GM04503 (cell line): Measurements from ENCODE around the gene FBXO15.

Source experiments
- DNase-seq: peaks from one replicate; pipeline ENCODE4 v3.0.0-alpha.2; 2012; ENCODE audit warnings: low read depth

FBXO15 gene

DNA sequence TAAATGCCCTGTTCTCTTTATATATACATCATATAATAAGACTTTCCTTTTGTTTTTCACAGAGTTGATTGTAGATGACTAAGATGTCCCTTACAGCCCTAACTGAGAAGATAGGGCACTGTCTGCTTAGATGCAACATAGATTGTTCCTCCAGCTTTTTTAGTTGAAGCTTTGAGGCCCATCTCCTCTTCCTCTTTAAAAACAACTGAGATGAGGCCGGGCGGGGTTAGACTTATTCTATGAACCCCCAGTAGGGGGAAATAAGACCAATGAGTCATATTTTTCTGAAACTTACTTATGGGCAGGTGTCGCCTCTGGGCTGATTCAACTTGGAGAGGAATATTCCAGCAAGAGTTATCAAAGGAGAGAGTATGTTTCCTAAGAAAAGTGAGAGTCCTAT is 84.6 kb downstream of the FBXO15 start:
- DNase-seq, result no peak

DNA sequence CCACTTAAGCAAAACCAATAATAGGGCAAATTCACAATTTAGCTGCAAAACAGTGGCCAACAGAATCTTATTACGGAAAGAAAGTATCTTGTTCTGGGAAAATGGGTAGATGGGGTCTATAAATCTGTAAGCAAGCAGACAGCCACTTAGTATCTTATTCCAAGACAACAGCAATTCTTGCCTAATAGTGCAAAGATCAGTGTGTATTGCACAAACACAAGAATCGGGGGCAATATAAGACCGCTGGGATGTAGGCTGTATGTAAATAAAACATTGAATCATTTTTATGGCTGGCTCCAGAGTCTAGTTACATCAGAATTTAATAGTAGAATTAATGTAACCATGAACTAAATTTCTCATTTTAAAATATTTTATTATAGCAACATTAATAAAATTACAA is 85.6 kb downstream of the FBXO15 start:
- DNase-seq, result no peak

DNA sequence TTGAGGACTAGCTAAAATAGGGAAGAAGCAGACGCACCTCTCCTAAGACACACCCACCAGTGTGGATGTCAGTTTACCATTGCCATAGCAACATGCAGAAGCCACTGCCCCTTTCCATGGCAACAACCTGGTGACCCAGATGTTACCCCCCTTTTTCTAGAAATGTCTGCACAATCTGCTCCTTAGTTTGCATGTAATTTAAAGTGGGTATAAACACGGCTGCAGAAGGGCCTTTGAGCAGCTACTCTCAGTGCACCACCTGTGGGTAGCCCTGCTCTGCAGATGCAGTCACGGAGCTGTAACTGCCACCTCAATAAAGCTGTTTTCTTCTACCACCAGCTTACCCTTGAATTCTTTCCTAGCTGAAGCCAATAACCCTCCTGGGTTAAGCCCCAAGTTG is 87.1 kb downstream of the FBXO15 start:
- no peak for DNase-seq

DNA sequence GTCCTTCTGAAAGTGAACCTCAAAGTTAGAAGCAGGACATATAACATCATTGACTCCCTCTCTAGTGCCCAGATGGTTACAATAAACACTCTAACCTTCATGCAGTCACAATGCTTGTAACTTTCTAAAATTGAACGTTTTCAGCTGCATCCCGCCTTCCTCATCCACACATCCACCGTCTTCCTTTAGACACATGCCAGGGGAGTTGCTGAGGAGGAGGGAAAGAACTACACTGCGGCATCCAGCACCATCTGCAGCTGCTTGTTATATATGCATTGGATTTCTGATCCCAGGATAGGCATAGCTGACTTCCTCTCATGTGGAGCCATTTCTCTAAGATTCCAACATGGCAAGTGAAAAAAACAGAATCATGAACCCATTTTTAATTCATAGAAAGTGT is 96.8 kb downstream of the FBXO15 start:
- DNase-seq, result no peak

DNA sequence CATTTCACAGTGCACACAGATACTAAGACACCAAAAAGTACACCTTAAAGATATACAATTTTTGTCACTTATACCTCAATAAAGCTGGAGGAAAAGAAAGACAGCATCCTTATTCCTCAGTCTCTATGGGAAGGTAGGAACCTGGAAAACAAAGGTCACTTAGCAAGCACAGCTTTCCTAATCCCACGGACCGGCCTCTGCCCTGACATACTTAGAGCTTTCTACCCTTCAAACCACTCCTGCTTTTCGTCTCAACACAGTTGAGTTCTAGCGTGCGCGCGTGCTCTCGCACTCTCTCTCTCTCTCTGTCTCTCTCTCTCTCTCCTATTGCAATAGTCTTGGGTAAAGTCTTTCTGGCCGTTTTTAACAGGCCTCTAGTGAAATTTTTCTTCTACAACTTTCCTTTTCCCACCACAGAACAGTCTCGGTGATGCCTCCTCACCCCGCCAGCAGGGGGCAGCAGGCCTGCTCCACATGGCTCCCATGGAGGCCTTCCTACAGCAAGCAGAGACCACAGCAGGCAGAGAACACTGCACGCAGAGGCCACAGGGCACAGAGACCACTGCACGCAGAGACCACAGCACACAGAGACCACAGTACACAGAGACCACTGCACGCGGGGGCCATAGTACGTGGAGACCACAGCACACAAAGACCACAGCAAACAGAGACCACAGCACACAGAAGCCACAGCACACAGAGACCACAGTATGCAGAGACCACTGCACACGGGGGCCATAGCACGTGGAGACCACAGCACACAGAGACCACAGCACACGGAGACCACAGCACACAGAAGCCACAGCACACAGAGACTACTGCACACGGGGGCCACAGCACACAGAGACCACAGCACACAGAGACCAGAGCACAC is 106.9 kb downstream of the FBXO15 start:
- DNase-seq, result no peak

DNA sequence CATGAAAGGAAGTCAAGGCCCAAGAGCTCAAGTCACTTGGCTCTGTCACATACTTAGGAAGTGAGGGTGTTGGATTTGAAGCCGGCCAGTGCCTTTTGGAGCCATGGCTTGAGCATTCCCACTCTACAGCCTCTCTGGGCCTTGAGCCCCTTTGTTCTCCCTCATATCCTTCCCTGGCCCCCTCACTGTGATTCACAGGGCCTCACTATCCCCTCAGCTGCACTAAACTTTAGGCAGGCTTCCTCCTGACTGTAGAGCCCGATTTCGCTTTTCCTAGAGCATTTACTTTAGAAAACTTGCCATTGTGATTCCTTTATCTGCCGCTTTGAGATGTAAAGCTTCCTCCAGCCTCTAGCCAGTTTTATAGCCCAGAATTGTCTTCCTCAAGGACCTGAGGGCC is 107.6 kb downstream of the FBXO15 start:
- no peak for DNase-seq

DNA sequence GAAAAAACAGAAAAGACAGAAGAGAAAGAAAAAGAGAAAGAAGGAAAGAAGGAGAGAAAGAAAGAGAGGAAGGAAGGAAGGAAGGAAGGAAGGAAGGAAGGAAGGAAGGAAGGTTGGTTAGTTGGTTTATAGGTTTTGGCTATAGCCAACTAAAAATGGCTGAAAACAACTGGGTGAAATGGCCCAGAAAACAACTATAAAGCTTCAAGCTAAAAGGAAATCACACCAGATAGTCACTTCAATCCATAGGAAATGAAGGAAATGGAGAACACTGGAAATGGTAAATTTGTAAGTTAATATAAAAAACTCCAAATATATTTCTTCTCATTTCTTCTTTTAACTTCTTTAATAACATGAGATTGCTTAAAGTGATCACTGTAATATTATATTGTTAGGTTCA is 118.5 kb downstream of the FBXO15 start:
- DNase-seq, result no peak
